Left lung (tissue), 10 donors: ENCODE data around the gene VPS9D1. TPM values are rescaled to one million over a fixed set of nuclear protein-coding genes. Genes with fewer than 3 reads are reported as not detected.

Experiments
- ATAC-seq: fragments of 200-7000 bp; cut with Tn5 transposase; one replicate; pipeline ENCODE4 v1.9.1; 2020; ENCODE audit warnings: moderate library complexity
- DNase-seq, 4 donors: peaks; one replicate each; pipeline ENCODE4 v3.0.0-alpha.2; 2013 to 2020
- H3K27ac ChIP-seq, 2 donors: fragments of 200-600 bp; sonication (generic) in 1 of 2; one replicate each; pipeline versions ENCODE4 v1.5.0 to v1.8.0; 2020 to 2021
- H3K27me3 ChIP-seq, 2 donors: fragments of 200-600 bp; sonication (generic) in 1 of 2; one replicate each; pipeline versions ENCODE4 v1.5.0 to v1.8.0; 2020 to 2021
- H3K36me3 ChIP-seq, 2 donors: fragments of 200-600 bp; sonication (generic) in 1 of 2; one replicate each; pipeline versions ENCODE4 v1.5.0 to v1.8.0; 2020 to 2021
- H3K4me1 ChIP-seq, 2 donors: fragments of 200-600 bp; one replicate each; pipeline ENCODE4 v1.8.0; 2021
- H3K4me3 ChIP-seq, 2 donors: fragments of 200-600 bp; sonication (generic) in 1 of 2; one replicate each; pipeline versions ENCODE4 v1.5.0 to v1.8.0; 2020 to 2021; ENCODE audit warnings: mild to moderate bottlenecking in 1 of 2
- H3K9me3 ChIP-seq, 2 donors: fragments of 200-600 bp; sonication (generic) in 1 of 2; one replicate each; pipeline versions ENCODE4 v1.5.0 to v1.8.0; 2020 to 2021
- CTCF ChIP-seq, 2 donors: fragments of 200-600 bp; sonication (generic) in 1 of 2; IDR thresholded peaks; one replicate each; pipeline versions ENCODE4 v1.5.0 to v1.8.0; 2021; ENCODE audit warnings: antibody characterized with exemption in 2 of 2
- intact Hi-C, 2 donors: fragments of 100-400 bp; cut with DNase I; formaldehyde crosslinking; loops; one replicate each; pipeline versions ENCODE4 v1.11.2 to v1.14.2; 2022
- polyA plus RNA-seq, 6 donors: library from polyadenylated mRNA; unstranded; fragments of 120-200 nt; gene quantifications; one replicate each; pipeline ENCODE4 v1.2.1, GENCODE V29; 2013; ENCODE audit not compliant: insufficient read length in 6 of 6
- total RNA-seq, 2 donors: library from RNA; stranded (reverse); fragmentation: NEBNext Ultra II Directional; extraction: Animal tissue kit (Norgen Biotek cat#: 25700); gene quantifications; one replicate each; pipeline ENCODE4 v1.2.1, GENCODE V29; 2021
- donor health status: DM: no; HTN: yes; CAD: no.
- donor health status: DM: no; HTN: no; CAD: no.

The VPS9D1 gene
- total and polyA plus RNA-seq, 8 donors, result 9.0 to 19.0 (median 12.3) TPM

DNA sequence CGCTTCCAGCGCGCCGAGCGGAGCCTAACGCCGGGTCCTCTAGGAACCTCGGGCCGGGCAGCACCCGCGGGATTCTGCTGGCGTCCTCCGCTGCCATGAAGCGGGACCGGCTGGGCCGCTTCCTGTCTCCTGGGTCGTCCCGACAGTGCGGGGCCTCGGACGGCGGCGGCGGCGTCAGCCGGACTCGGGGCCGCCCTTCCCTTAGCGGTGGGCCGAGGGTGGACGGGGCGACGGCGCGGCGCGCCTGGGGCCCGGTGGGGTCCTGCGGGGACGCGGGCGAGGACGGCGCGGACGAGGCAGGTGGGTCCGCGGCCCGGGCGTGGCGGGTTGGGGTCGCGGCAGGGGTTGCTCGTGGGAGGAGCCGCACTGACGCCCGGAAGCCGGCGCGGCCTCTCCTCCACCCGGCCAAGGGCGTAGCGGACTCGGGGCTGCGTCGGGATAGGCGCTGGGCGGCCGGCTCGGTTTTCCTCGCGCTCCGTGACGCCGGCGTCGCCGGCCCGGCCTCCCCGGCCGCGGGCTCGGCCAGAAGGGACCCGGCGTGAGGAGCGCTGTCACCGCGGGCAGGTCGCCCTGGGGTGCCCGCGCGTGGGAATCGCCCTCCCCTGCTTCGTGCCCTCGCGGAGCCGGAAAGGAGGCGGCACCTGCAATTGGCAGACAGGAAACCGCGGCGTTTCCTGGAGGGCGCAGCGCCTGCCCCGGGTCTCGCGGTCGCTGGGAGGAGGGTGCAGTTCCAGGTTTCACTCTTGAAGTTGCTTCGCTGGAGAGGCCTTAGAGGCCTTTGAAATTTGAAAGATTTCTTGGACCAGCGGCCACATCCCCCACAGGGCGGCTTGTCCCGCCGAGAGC lies 1.1 kb upstream of the VPS9D1 start:
- Histone ChIP-seq H3K36me3 (peaks cover 0 to 43% of the 10 kb centered on the region in 2 donors), H3K4me1 (peaks cover 23 to 66% of the 10 kb centered on the region in 2 donors), H3K27me3 (no peaks in the 10 kb centered on the region), H3K9me3 (no peaks in the 10 kb centered on the region), H3K27ac (peak overlapping the region; percentile 95 to 99), H3K4me3 (peak overlapping the region; percentile 79 to 94)
- ATAC-seq (peak; percentile 33), DNase-seq (peak in 3 of 4 donors; percentile 26 to 95 (median 86))
- TF ChIP-seq CTCF (IDR thresholded peaks at IDR 0.05), result no peak
- intact Hi-C loops, result no loop called here

DNA sequence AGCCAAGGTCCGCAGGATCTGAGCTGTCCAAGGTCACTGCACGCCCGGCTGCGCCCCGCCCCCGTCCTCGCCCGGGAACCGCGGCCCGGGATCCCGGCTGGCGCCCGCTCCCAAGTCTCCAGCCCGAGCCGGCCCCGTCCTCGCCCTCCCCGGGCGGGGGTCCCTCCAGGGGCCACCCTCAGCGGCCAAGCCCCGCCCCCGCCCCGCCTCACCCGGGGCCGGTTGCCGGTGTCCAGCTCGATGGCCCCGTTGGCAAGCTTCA lies 216 bp downstream of the VPS9D1 start:
- H3K36me3 ChIP-seq, result peaks cover 0 to 30% of the 10 kb centered on the region in 2 donors
- intact Hi-C loops, result no loop called here
- TF ChIP-seq CTCF (IDR thresholded peaks at IDR 0.05), result no peak
- peak in 1 of 4 donors; percentile 89 for DNase-seq
- H3K4me1 ChIP-seq, result peaks cover 23 to 59% of the 10 kb centered on the region in 2 donors
- no peaks in the 10 kb centered on the region for H3K9me3 ChIP-seq
- peak overlapping the region; percentile 95 to 99 for H3K27ac ChIP-seq
- peak overlapping the region; percentile 79 to 94 for H3K4me3 ChIP-seq
- peak; percentile 20 for ATAC-seq
- no peaks in the 10 kb centered on the region for H3K27me3 ChIP-seq

DNA sequence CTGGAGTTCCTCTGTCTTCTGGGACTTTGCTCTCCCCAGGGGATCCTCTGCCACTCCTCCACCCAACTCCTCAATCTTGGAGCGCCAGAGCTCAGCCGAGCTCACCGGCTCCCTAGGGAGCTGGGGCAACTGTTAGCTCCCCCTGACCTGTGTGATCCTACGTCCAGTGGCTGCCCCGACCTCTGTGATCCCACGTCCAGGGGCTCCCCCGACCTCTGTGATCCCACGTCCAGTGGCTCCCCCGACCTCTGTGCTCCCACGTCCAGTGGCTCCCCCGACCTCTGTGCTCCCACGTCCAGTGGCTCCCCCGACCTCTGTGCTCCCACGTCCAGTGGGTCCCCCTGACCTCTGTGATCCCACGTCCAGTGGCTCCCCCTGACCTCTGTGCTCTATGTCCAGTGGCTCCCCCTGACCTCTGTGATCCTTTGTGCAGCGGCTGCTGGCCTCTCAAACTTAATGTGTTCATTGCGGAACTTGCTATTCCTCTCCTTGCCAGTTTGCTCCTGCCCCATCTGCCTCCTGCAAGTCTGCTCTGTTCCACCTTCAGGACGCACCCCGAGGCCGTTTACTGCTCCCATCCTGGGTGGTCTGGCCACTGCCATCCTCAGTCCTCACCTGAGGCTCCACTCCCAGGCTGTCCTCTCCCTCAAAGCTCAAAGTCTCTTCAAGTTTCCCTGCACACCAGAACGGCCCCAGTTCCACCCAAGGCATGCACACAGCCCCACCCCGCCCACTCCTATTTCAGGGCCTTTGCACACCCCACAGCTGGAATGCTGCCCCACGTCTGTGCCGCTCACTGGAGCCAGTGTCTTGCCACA lies 2.8 kb downstream of the VPS9D1 start:
- TF ChIP-seq CTCF (IDR thresholded peaks at IDR 0.05), result no peak
- ATAC-seq, result no peak
- Histone ChIP-seq H3K36me3 (peaks cover 0 to 4% of the 10 kb centered on the region in 2 donors), H3K27me3 (peaks cover 0 to 3% of the 10 kb centered on the region in 2 donors), H3K27ac (no peak overlapping the region), H3K9me3 (no peaks in the 10 kb centered on the region), H3K4me3 (no peak overlapping the region), H3K4me1 (peaks cover 7 to 33% of the 10 kb centered on the region in 2 donors)
- intact Hi-C loops, result no loop called here
- no peak for DNase-seq

GRCh38 chr16:89716916-89717687 lies 3.6 kb downstream of the VPS9D1 start:
- H3K4me3 ChIP-seq, result no peak overlapping the region
- H3K27ac ChIP-seq, result no peak overlapping the region
- H3K27me3 ChIP-seq, result peaks cover 0 to 11% of the 10 kb centered on the region in 2 donors
- peaks cover 11 to 31% of the 10 kb centered on the region in 2 donors for H3K4me1 ChIP-seq
- no peaks in the 10 kb centered on the region for H3K36me3 ChIP-seq
- ATAC-seq (no peak), DNase-seq (peak in 1 of 4 donors; percentile 76)
- H3K9me3 ChIP-seq, result no peaks in the 10 kb centered on the region
- intact Hi-C loops, result no loop called here
- no peak for TF ChIP-seq CTCF (IDR thresholded peaks at IDR 0.05)
